Measurements from ENCODE around the gene ITGB6. TPM values are rescaled to one million over a fixed set of nuclear protein-coding genes. Genes with fewer than 3 reads are reported as not detected.

Gene ITGB6
- total and polyA plus RNA-seq, 2 donors (not counting 3 experiments of a cell fraction or from before 2014, with no cell fraction given), result 0.03 TPM; not detected in 1

DNA sequence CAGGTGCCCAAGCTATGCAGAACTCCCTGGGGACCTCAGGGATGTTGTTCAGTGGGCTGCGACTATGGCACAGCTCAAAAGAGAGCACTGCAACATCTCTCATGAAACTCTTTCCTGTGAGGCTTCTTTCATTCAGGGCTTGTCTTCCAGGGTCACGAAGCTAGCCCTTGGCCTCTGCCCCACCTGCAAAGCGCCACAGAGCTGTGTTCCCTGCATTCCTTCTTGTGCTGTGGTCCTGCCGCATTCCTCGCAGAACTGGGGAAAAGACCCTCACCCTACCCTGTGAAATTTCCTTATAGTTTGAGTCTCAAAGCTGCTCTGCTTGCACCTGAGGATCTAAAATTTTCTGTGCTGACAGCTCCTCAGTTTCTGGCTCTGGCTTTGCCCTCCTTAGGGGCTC, 26.3 kb upstream of the ITGB6 start:
- DNase-seq (ENCODE audit: low read depth, low spot score), result no peak
- Histone ChIP-seq H3K4me3 (replicated peaks in 1 of 3; ENCODE audit: insufficient read depth in 1 of 3, low read depth in 1 of 3, low read length in 3 of 3) (no peak overlapping the region), H3K36me3 (ENCODE audit: control insufficient read depth in 2 of 2, extremely low read depth in 1 of 2, insufficient read depth in 2 of 2, low read length in 2 of 2) (no peaks in the 10 kb centered on the region), H2AFZ (ENCODE audit: low read depth, low read length) (no peak overlapping the region), H3K4me2 (ENCODE audit: insufficient read depth, low read length) (no peak overlapping the region), H3K27me3 (ENCODE audit: control insufficient read depth in 2 of 2, insufficient read depth in 2 of 2, low read length in 2 of 2) (no peaks in the 10 kb centered on the region), H3K9me1 (replicated peaks; ENCODE audit: control insufficient read depth, extremely low read depth, insufficient read depth, low read length) (no peaks in the 10 kb centered on the region), H3K27ac (ENCODE audit: insufficient read depth, low read depth, low read length) (peak overlapping the region; percentile 95), H3K4me1 (ENCODE audit: control insufficient read depth, extremely low read depth, insufficient read depth, low read length) (peaks cover 83% of the 10 kb centered on the region), H3K9ac (replicated peaks; ENCODE audit: extremely low read depth, insufficient read depth, low read length) (no peak overlapping the region), H4K20me1 (replicated peaks; ENCODE audit: control insufficient read depth, extremely low read depth, insufficient read depth, low read length) (no peaks in the 10 kb centered on the region), H3K9me3 (replicated peaks; ENCODE audit: control insufficient read depth, insufficient read depth, low read length) (no peaks in the 10 kb centered on the region), H3K79me2 (ENCODE audit: control insufficient read depth, insufficient read depth, low read length) (no peaks in the 10 kb centered on the region)
- dilution Hi-C loops (cut with MboI; ENCODE audit: extremely low pct_ligation_motif_present, low sequenced_read_pairs), result no loop called here
- BruUV-seq (replicated peaks), result no TSS peak
- TF ChIP-seq FOS (IDR thresholded peaks at IDR 0.05; ENCODE audit: borderline replicate concordance, insufficient read depth, low read length) (no peak), GATA2 (IDR thresholded peaks at IDR 0.05; ENCODE audit: insufficient read depth, insufficient read length, low read depth, low read length) (no peak), EZH2 (IDR thresholded peaks at IDR 0.05; ENCODE audit: borderline replicate concordance, low read depth, low read length, severe bottlenecking) (no peak), MYC (IDR thresholded peaks at IDR 0.05; ENCODE audit: low read depth, low read length) (no peak)
- TF ChIP-seq, protein P1, sequence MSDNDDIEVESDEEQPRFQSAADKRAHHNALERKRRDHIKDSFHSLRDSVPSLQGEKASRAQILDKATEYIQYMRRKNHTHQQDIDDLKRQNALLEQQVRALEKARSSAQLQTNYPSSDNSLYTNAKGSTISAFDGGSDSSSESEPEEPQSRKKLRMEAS (IDR thresholded peaks at IDR 0.05; ENCODE audit: insufficient read depth, insufficient read length), result no peak
- TF ChIP-seq, protein P2, sequence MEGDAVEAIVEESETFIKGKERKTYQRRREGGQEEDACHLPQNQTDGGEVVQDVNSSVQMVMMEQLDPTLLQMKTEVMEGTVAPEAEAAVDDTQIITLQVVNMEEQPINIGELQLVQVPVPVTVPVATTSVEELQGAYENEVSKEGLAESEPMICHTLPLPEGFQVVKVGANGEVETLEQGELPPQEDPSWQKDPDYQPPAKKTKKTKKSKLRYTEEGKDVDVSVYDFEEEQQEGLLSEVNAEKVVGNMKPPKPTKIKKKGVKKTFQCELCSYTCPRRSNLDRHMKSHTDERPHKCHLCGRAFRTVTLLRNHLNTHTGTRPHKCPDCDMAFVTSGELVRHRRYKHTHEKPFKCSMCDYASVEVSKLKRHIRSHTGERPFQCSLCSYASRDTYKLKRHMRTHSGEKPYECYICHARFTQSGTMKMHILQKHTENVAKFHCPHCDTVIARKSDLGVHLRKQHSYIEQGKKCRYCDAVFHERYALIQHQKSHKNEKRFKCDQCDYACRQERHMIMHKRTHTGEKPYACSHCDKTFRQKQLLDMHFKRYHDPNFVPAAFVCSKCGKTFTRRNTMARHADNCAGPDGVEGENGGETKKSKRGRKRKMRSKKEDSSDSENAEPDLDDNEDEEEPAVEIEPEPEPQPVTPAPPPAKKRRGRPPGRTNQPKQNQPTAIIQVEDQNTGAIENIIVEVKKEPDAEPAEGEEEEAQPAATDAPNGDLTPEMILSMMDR (IDR thresholded peaks at IDR 0.05; ENCODE audit: extremely low read depth in 1 of 2, insufficient read depth in 1 of 2, low read depth in 1 of 2, low read length in 2 of 2), result no peak
- CTCF ChIA-PET, result interaction anchor here (0.8 to 9.0 kb wide), 8 partner anchors 11 to 838 kb away, joined by 3 to 56 read pairs (median 6); no protein-coding TSS in a partner anchor
- FAIRE-seq, result no peak
- POLR2A ChIA-PET, result interaction anchor here (1.1 kb wide), 1 partner anchor 21 kb away, joined by 3 read pairs; no protein-coding TSS in a partner anchor
- intact Hi-C loops (cut with micrococcal nuclease), result loop anchor here (5.0 kb wide), 1 partner anchor 69 kb away; no protein-coding TSS in a partner anchor
